Stimulated activated CD8-positive, alpha-beta memory T cell treated with anti-CD3 and anti-CD28 coated beads, Interleukin-15, amount 100 ng/mL, for 48 hours (primary cell): ENCODE measurements around the gene RPIA.
"Not testable (repeated sequence)": the region's sequence is repeated elsewhere in the genome, so short reads cannot be mapped to it uniquely, and the experiment has no call there.

Source experiments
- DNase-seq, 2 donors: peaks; one replicate each; pipeline ENCODE4 v3.0.0-alpha.2; 2020; ENCODE audit warnings: low read depth in 2 of 2

Gene RPIA

DNA sequence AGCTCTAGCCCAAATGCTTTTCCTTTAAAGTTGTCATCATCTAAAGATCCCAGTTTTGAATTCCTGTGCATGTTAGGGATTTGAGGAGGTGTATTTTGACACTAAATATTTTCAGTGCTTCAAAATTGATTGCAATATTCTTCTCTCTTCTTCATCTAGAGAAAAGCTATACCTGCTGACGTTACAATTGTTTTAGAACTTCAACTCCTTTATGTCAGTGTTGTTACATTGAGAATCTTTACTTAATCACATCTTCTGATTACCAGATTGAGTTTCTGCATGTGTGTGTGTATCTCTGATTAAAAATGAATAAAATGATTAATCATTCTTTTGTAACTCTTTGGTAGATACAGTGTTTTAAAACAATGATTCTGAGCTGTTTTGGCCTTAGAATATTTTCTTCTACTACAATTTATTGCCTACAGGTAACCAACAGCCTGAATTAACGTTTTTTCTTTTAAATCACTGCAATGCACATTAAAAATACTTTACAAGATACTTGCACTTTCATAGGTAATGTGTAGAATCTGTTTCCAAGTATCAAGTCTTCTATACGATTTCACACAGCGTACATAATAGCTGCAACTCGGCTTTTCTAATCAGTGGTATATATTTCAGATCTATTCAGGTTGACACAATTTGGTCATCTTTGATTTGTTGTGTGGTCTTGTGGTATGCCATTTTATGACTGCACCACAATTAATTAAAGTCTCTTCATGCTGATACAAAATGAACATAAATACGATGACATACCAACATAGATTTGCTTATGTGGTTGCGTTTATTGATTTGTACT is 82.0 kb downstream of the RPIA start:
- DNase-seq = not testable (repeated sequence)

- DNase-seq = not testable (repeated sequence)
Measured at GRCh38 chr2:88789213-88789612, 97.7 kb downstream of the RPIA start.

DNA sequence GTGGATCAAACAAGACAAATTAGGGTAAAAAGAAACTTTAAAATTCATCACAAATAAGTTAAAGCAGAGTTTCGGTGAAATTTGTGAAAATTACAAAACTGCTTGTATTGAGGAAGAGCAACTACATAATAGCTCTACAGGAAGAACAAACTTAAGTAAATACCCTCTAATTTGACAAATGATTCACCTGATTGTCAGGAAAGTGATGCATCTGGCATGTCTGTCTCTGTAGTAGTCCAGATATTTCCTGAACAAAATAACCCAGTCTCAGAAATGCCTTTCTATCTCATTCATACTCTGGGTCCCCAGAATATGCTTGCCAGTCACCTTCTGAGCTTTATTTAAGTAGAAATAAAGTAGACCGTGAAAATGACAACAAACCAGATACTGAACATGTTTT is 104.5 kb downstream of the RPIA start:
- not testable (repeated sequence) for DNase-seq

DNA sequence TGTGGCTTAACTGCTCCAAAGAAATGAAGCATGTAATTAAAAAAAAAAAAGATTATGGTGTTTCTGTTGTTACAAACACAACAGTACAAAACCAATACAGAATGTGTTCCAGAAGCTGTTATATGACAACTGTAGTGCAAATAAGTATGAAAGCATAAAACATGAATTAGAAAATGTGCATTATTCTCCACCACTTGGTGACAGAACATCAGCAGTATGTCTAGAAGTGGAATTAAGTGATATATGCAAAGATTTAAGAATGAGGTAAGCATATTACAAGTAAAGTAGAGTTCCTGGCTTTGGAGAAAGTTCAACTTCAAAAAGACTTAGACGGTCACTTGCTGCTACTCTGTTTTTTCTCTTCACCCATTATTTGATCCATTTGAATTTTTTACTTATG is 105.0 kb downstream of the RPIA start:
- not testable (repeated sequence) for DNase-seq

DNA sequence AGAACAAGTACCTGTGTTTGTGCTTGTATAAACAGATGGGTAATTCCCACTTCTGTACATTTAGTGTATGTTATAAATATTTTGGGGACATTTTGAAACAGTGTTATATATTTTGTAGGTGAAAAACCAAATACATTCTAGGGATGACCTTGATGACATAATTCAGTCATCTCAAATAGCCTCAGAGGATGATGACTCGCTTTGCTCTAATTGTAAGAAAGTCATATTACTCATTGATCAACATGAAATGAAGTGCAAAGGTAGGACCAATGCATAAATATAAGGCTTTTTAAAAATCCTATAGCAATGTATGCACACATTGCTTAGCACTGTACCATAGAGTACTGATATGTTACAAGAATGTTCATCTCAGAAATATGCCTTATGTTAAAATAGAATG is 105.7 kb downstream of the RPIA start:
- not testable (repeated sequence) for DNase-seq
